SK-N-SH (cell line): Measurements from ENCODE around the gene CYREN.

ENCODE experiments used
- CTCF ChIP-seq: fragments of 200-600 bp; sonication (generic); IDR thresholded peaks from 2 replicates; pipeline ENCODE4 v1.6.1; 2017; ENCODE audit warnings: antibody characterized with exemption, mild to moderate bottlenecking, moderate library complexity
- EP300 ChIP-seq, 2 experiments: IDR thresholded peaks; 2 replicates each; pipeline versions ENCODE4 v1.4.0 to v1.6.1; 2012; ENCODE audit warnings: borderline replicate concordance in 1 of 2, low read depth in 1 of 2, low read length in 1 of 2
- FOXM1 ChIP-seq: IDR thresholded peaks from 2 replicates; pipeline ENCODE4 v1.4.0; 2012; ENCODE audit warnings: low read depth, mild to moderate bottlenecking
- GATA2 ChIP-seq: sonication (generic); formaldehyde crosslinking; IDR thresholded peaks from 2 replicates; pipeline ENCODE4 v1.5.0; 2020; ENCODE audit warnings: mild to moderate bottlenecking, missing genetic modification reagents
- IRF3 ChIP-seq: fragments of 150-350 bp; IDR thresholded peaks from 2 replicates; pipeline ENCODE4 v1.6.1; 2016; ENCODE audit warnings: mild to moderate bottlenecking, low read depth, low read length
- MAX ChIP-seq: IDR thresholded peaks from 2 replicates; pipeline ENCODE4 v1.4.0; 2012; ENCODE audit warnings: low read depth
- NRF1 ChIP-seq: IDR thresholded peaks from 2 replicates; pipeline ENCODE4 v1.6.1; 2012; ENCODE audit warnings: low read depth, mild to moderate bottlenecking, low read length
- POLR2AphosphoS5 ChIP-seq: IDR thresholded peaks from 2 replicates; pipeline ENCODE4 v1.6.1; 2012; ENCODE audit warnings: low read depth, low read length
- REST ChIP-seq: IDR thresholded peaks from 2 replicates; pipeline ENCODE4 v1.6.1; 2012; ENCODE audit warnings: mild to moderate bottlenecking, low read depth, low read length, moderate library complexity
- RFX5 ChIP-seq: IDR thresholded peaks from 2 replicates; pipeline ENCODE4 v1.6.1; 2012; ENCODE audit warnings: mild to moderate bottlenecking, improper control_type of control experiment, low read length
- RXRA ChIP-seq: IDR thresholded peaks from 2 replicates; pipeline ENCODE4 v1.4.0; 2012; ENCODE audit warnings: low read depth, mild to moderate bottlenecking, borderline replicate concordance
- SIN3A ChIP-seq: IDR thresholded peaks from 2 replicates; pipeline ENCODE4 v1.6.1; 2012; ENCODE audit warnings: low read depth, mild to moderate bottlenecking, low read length, moderate library complexity, borderline replicate concordance
- TEAD4 ChIP-seq: IDR thresholded peaks from 2 replicates; pipeline ENCODE4 v1.4.0; 2012; ENCODE audit warnings: mild to moderate bottlenecking, borderline replicate concordance; ENCODE audit not compliant: insufficient read depth
- YY1 ChIP-seq: IDR thresholded peaks from 2 replicates; pipeline ENCODE4 v1.4.0; 2012; ENCODE audit warnings: low read depth, mild to moderate bottlenecking

- no peak for TF ChIP-seq CTCF
- TF ChIP-seq IRF3: no peak
- TF ChIP-seq GATA2 (CRISPR knock-in tag): no peak
- no peak for TF ChIP-seq EP300 (IDR thresholded peaks at IDR 0.05; ENCODE audit: borderline replicate concordance in 1 of 2, low read depth in 1 of 2, low read length in 1 of 2)
- no peak for TF ChIP-seq NRF1
- TF ChIP-seq RFX5: no peak
- TF ChIP-seq REST: no peak
- TF ChIP-seq TEAD4: no peak
- no peak for TF ChIP-seq MAX
- TF ChIP-seq RXRA: no peak
- TF ChIP-seq POLR2AphosphoS5: no peak
- no peak for TF ChIP-seq FOXM1
- TF ChIP-seq SIN3A: no peak
- TF ChIP-seq YY1: no peak
Measured at GRCh38 chr7:135215180-135215579, 44.7 kb upstream of the CYREN start.
